Stimulated activated naive CD4-positive, alpha-beta T cell treated with Interleukin-2 at 50 U/mL for 16 hours (primary cell): Measurements from ENCODE around the gene TTC27.
"Not testable (repeated sequence)": the region's sequence is repeated elsewhere in the genome, so short reads cannot be mapped to it uniquely, and the experiment has no call there.

Source experiments
- DNase-seq: peaks from one replicate; lab custom pipeline; 2025; lab: John Stamatoyannopoulos, UW

The TTC27 gene

DNA sequence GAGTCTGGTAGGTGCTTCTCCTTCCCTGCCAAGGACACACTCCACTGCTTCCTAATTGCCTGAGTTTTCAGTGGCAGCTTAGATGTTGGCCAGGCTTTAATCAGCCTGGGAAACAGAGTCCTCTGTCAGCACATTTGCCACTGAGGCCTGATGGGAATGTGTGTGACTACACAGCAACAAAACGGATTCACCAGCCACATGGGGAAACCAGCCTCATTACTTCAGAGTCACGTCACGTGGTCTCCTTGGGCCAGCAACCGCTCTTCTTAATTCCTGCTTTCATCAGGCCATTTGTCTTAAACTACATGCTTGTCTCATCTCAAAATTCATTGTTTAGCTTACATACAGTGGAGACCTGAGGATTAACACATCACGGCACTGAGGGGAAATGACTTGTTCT is 225.0 kb downstream of the TTC27 start:
- DNase-seq, result no peak

GRCh38 chr2:32856891-32857290 is 229.0 kb downstream of the TTC27 start:
- no peak for DNase-seq

DNA sequence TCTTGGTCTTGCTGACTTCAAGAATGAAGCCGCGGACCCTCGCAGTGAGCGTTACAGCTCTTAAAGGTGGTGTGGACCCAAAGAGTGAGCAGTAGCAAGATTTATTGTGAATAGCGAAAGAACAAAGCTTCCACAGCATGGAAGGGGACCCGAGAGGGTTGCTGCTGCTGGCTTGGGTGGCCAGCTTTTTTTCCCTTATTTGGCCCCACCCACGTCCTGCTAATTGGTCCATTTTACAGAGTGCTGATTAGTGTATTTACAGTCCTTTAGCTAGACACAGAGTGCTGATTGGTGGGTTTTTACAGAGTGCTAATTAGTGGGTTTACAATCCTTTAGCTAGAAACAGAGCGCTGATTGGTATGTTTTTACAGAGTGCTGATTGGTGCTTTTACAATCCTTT is 230.9 kb downstream of the TTC27 start:
- DNase-seq, result no peak

- no peak for DNase-seq
Measured at GRCh38 chr2:32860385-32860784, 232.5 kb downstream of the TTC27 start.

- no peak for DNase-seq
Measured at GRCh38 chr2:32862269-32863055, 234.6 kb downstream of the TTC27 start.

GRCh38 chr2:32863326-32863725 is 235.5 kb downstream of the TTC27 start:
- DNase-seq, result no peak

DNA sequence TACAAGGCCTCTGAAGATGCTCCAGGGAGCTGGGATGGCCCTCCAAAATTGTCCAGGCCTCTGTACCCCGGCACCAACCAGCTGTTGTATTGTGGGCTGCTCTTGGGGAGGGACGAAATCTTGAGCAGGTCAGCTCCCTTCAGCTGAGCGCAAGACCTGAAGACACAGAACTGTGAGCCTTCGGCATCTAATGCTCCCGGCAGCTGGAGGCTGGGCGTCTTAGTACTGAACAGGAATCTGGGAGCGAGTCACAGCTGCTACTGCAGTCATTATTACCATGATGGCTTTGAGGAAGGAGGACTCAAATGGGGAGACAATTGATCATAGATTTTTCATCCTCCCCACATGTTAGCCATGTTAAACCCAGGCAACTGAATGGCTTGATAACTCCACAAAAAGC is 236.0 kb downstream of the TTC27 start:
- no peak for DNase-seq

GRCh38 chr2:32864334-32865111 is 236.7 kb downstream of the TTC27 start:
- no peak for DNase-seq

DNA sequence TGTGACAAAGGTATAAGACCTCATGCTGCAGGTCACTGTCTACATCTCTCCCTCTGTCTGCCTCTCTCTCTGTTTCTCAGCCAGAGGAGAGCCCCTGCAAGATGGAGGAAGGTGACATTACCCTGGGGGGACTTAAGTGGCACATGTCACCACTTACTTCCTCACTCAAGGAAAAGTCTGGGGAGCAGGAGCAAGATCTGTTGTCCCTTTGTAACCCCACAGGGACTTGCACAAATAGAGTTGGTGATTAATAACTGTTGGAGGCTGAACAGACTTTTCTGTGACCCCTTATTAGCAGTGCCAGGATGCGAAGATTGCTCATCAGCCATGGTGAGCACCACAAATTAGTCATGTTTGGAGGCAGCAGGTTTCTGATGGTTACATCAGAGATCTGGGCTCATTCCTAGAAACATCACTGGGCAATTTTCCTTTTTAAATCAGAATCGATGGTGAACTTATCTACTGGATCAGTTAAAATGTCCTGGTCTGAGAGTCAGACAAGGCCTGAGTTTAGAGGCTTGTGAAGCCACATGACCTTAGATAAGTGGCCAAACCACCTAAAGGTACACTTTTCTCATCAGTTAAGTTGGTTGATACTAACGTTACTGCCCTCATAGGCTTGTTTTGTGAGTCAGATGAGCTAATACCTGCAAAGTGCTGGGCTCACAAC is 237.7 kb downstream of the TTC27 start:
- no peak for DNase-seq

DNA sequence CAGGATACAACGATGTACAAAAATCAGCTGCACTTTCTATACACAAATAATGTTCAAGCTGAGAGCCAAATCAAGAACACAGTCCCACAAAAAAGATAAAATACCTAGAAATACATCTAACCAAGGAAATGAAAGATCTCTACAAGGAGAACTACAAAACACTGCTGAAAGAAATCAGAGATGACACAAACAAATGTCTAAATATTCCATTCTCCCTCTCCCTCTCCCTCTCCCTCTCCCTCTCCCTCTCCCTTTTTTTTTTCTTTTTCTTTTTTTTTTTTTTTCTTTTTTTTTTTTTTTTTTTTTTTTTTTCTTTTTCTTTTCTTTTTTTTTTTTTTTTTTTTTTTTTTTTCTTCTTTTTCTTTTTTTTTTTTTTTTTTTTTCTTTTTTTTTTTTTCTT is 238.6 kb downstream of the TTC27 start:
- DNase-seq, result not testable (repeated sequence)
